ENCODE measurements around the gene RHBDF1. TPM values are rescaled to one million over a fixed set of nuclear protein-coding genes. Genes with fewer than 3 reads are reported as not detected.
"Not testable (repeated sequence)": the region's sequence is repeated elsewhere in the genome, so short reads cannot be mapped to it uniquely, and the experiment has no call there.

RHBDF1 gene
- total and polyA plus RNA-seq, 2 experiments from 2014 or later: 22.6 to 24.5 TPM

- TF ChIP-seq CTCF (conservative IDR thresholded peaks at IDR 0.05; ENCODE audit: low read depth in 2 of 2) (no peak), EZH2phosphoT487 (IDR thresholded peaks at IDR 0.05; ENCODE audit: unreplicated experiment) (no peak), CREB1 (CRISPR knock-in tag; IDR thresholded peaks at IDR 0.05; ENCODE audit: low read depth) (no peak), ZNF114 (CRISPR knock-in tag; IDR thresholded peaks at IDR 0.05) (no peak), STAT1 (IDR thresholded peaks at IDR 0.05; ENCODE audit: unreplicated experiment) (no peak), ETS1 (IDR thresholded peaks at IDR 0.05) (no peak), EZH2 (IDR thresholded peaks at IDR 0.05; ENCODE audit: low read depth, unreplicated experiment) (no peak)
Measured at GRCh38 chr16:47234-47633, 25.2 kb downstream of the RHBDF1 start (continued).

GRCh38 chr16:46510-46909 is 25.9 kb downstream of the RHBDF1 start:
- H3K27me3 Mint-ChIP-seq (ENCODE audit: insufficient read depth, low read depth, poor library complexity); ATAC-seq; H3K9me3 Mint-ChIP-seq; H3K4me1 Mint-ChIP-seq; DNase-seq (ENCODE audit: low spot score); H3K27ac Mint-ChIP-seq; H3K4me3 Mint-ChIP-seq; H3K4me2 ChIP-seq; H3K4me3 ChIP-seq; H3K27me3 ChIP-seq (ENCODE audit: insufficient read depth); H3K9me2 ChIP-seq (ENCODE audit: insufficient read depth); H3K27ac ChIP-seq (ENCODE audit: low read depth); H2AFZ ChIP-seq; H3K4me1 ChIP-seq (ENCODE audit: insufficient read depth): not testable (repeated sequence)
- H3K36me3 Mint-ChIP-seq (ENCODE audit: low read depth): peaks cover 94% of the 10 kb centered on the region
- Histone ChIP-seq H3K36me3 (ENCODE audit: insufficient read depth) (peaks cover 60% of the 10 kb centered on the region), H4K20me1 (replicated peaks; ENCODE audit: insufficient read depth) (peaks cover 24% of the 10 kb centered on the region), H3K79me2 (replicated peaks; ENCODE audit: insufficient read depth) (peaks cover 36% of the 10 kb centered on the region), H3F3A (replicated peaks; ENCODE audit: low read depth) (0 out of 2 replicates have a peak, but pooled peaks cover 11% of the 10 kb centered on the region)

GRCh38 chr16:45454-45853 is 27.0 kb downstream of the RHBDF1 start:
- H3K27ac Mint-ChIP-seq: no peak overlapping the region
- no peak overlapping the region for H3K27ac ChIP-seq (ENCODE audit: low read depth)
- no peaks in the 10 kb centered on the region for H3K27me3 ChIP-seq (ENCODE audit: insufficient read depth)
- no peaks in the 10 kb centered on the region for H3K27me3 Mint-ChIP-seq (ENCODE audit: insufficient read depth, low read depth, poor library complexity)
- H3K4me1 Mint-ChIP-seq: no peaks in the 10 kb centered on the region
- no peaks in the 10 kb centered on the region for H3K4me1 ChIP-seq (ENCODE audit: insufficient read depth)
- H3K79me2 ChIP-seq (replicated peaks; ENCODE audit: insufficient read depth): peaks cover 26% of the 10 kb centered on the region
- H3K4me3 Mint-ChIP-seq: no peak overlapping the region
- H3K4me2 ChIP-seq: no peak overlapping the region
- TF ChIP-seq ETS1 (IDR thresholded peaks at IDR 0.05) (no peak), STAT1 (IDR thresholded peaks at IDR 0.05; ENCODE audit: unreplicated experiment) (no peak)
- ATAC-seq (no peak), DNase-seq (ENCODE audit: low spot score) (no peak)
- H4K20me1 ChIP-seq (replicated peaks; ENCODE audit: insufficient read depth): peaks cover 15% of the 10 kb centered on the region
- no peak overlapping the region for H2AFZ ChIP-seq
- no peaks in the 10 kb centered on the region for H3K9me3 Mint-ChIP-seq
- peaks cover 90% of the 10 kb centered on the region for H3K36me3 Mint-ChIP-seq (ENCODE audit: low read depth)
- no peak overlapping the region for H3K4me3 ChIP-seq
- peaks cover 49% of the 10 kb centered on the region for H3K36me3 ChIP-seq (ENCODE audit: insufficient read depth)
- H3F3A ChIP-seq (replicated peaks; ENCODE audit: low read depth): 0 out of 2 replicates have a peak, but pooled peaks cover 11% of the 10 kb centered on the region
- no peaks in the 10 kb centered on the region for H3K9me2 ChIP-seq (ENCODE audit: insufficient read depth)

All from GM23338 (cell line).